HepG2 (cell line): ENCODE measurements around the gene TACC3. TPM values are rescaled to one million over a fixed set of nuclear protein-coding genes. Genes with fewer than 3 reads are reported as not detected.

Experiments used
- AKAP8 ChIP-seq: sonication (generic); formaldehyde crosslinking; IDR thresholded peaks from 2 replicates; pipeline ENCODE4 v1.5.1; 2020; ENCODE audit warnings: mild to moderate bottlenecking, missing genetic modification reagents
- BORCS8-MEF2B ChIP-seq: sonication (generic); formaldehyde crosslinking; IDR thresholded peaks from 2 replicates; pipeline ENCODE4 v1.8.0; 2022; ENCODE audit warnings: mild to moderate bottlenecking, missing genetic modification reagents
- RXRA ChIP-seq: sonication (generic); formaldehyde crosslinking; IDR thresholded peaks from 2 replicates; pipeline ENCODE4 v1.5.1; 2020; ENCODE audit warnings: missing genetic modification reagents
- SALL2 ChIP-seq: sonication (generic); formaldehyde crosslinking; IDR thresholded peaks from 2 replicates; pipeline ENCODE4 v1.8.1; 2023; ENCODE audit warnings: mild to moderate bottlenecking, missing genetic modification reagents, inconsistent platforms
- SUZ12 ChIP-seq: fragments of 150-350 bp; IDR thresholded peaks from 2 replicates; pipeline ENCODE4 v1.6.1; 2014; ENCODE audit warnings: low read depth, low read length
- TOPORS ChIP-seq: sonication (generic); formaldehyde crosslinking; IDR thresholded peaks from 2 replicates; pipeline ENCODE4 v1.8.0; 2023; ENCODE audit warnings: mild to moderate bottlenecking, missing genetic modification reagents
- ZMYM4 ChIP-seq: sonication (generic); formaldehyde crosslinking; IDR thresholded peaks from 2 replicates; pipeline ENCODE4 v1.8.1; 2023; ENCODE audit warnings: mild to moderate bottlenecking, missing genetic modification reagents
- ZNF224 ChIP-seq: sonication (generic); formaldehyde crosslinking; IDR thresholded peaks from 2 replicates; pipeline ENCODE4 v1.5.0; 2020; ENCODE audit warnings: mild to moderate bottlenecking, missing genetic modification reagents
- ZNF430 ChIP-seq: sonication (generic); formaldehyde crosslinking; IDR thresholded peaks from 2 replicates; pipeline ENCODE4 v1.9.0; 2021; ENCODE audit warnings: mild to moderate bottlenecking, missing genetic modification reagents
- ZNF563 ChIP-seq: sonication (generic); formaldehyde crosslinking; IDR thresholded peaks from 2 replicates; pipeline ENCODE4 v1.8.0; 2022; ENCODE audit warnings: mild to moderate bottlenecking, moderate library complexity, missing genetic modification reagents
- ZNF749 ChIP-seq: sonication (generic); formaldehyde crosslinking; IDR thresholded peaks from 2 replicates; pipeline ENCODE4 v1.8.0; 2022; ENCODE audit warnings: mild to moderate bottlenecking, missing genetic modification reagents, moderate library complexity, borderline replicate concordance
- ZNF761 ChIP-seq: sonication (generic); formaldehyde crosslinking; conservative IDR thresholded peaks from 2 replicates; pipeline ENCODE4 v1.4.0; 2020; ENCODE audit warnings: mild to moderate bottlenecking, missing genetic modification reagents
- polyA plus RNA-seq, 8 experiments: library from polyadenylated mRNA; depleted of rRNA in 3 of 8; stranded (reverse) in 7 of 8; unstranded in 1 of 8; fragments of >200 nt; fragmentation: Illumina TruSeq in 4 of 8; extraction: Trizol in 4 of 8; gene quantifications; 2 replicates each; pipeline versions ENCODE4 v1.2.1 to v1.2.3, GENCODE V29; 2011 to 2016; ENCODE audit warnings: low read depth in 4 of 8, missing spikeins in 1 of 8, mixed read lengths in 1 of 8; ENCODE audit not compliant: insufficient read depth in 1 of 8
- total RNA-seq, 5 experiments: library from RNA; depleted of rRNA; stranded (reverse); fragments of >200 nt; fragmentation: Illumina TruSeq; extraction: Trizol; gene quantifications; 2 replicates each; pipeline ENCODE4 v1.2.3, GENCODE V29; 2016; ENCODE audit warnings: low read depth in 1 of 5
- TF ChIP-seq, protein P1 (sequence below): IDR thresholded peaks from 2 replicates; pipeline ENCODE4 v1.6.1; 2016; ENCODE audit warnings: missing genetic modification reagents, missing compliant biosample characterization
- TF ChIP-seq, protein P2 (sequence below): IDR thresholded peaks from 2 replicates; pipeline ENCODE4 v1.6.1; 2016; ENCODE audit warnings: low read depth
- TF ChIP-seq, protein P3 (sequence below): sonication (generic); formaldehyde crosslinking; IDR thresholded peaks from 2 replicates; pipeline ENCODE4 v1.5.0; 2020; ENCODE audit warnings: missing genetic modification reagents
- TF ChIP-seq, protein P4 (sequence below), 2 experiments: sonication (generic) in 1 of 2; formaldehyde crosslinking in 1 of 2; IDR thresholded peaks; 2 replicates each; pipeline versions ENCODE4 v1.4.0 to v1.6.1; 2018 to 2020; ENCODE audit warnings: missing genetic modification reagents in 2 of 2, borderline replicate concordance in 1 of 2, low read depth in 1 of 2, mild to moderate bottlenecking in 1 of 2, missing biosample characterization in 1 of 2
- TF ChIP-seq, protein P5 (sequence below): sonication (generic); formaldehyde crosslinking; IDR thresholded peaks from 2 replicates; pipeline ENCODE4 v1.4.0; 2020; ENCODE audit warnings: missing genetic modification reagents
- TF ChIP-seq, protein P6 (sequence below): sonication (generic); formaldehyde crosslinking; conservative IDR thresholded peaks from 2 replicates; pipeline ENCODE4 v1.8.0; 2022; ENCODE audit warnings: missing genetic modification reagents

Gene TACC3
- total and polyA plus RNA-seq, 2 of the 13 experiments (the other 11 are each of a cell fraction or from before 2014, with no cell fraction given) = 20.3 to 21.2 TPM

DNA sequence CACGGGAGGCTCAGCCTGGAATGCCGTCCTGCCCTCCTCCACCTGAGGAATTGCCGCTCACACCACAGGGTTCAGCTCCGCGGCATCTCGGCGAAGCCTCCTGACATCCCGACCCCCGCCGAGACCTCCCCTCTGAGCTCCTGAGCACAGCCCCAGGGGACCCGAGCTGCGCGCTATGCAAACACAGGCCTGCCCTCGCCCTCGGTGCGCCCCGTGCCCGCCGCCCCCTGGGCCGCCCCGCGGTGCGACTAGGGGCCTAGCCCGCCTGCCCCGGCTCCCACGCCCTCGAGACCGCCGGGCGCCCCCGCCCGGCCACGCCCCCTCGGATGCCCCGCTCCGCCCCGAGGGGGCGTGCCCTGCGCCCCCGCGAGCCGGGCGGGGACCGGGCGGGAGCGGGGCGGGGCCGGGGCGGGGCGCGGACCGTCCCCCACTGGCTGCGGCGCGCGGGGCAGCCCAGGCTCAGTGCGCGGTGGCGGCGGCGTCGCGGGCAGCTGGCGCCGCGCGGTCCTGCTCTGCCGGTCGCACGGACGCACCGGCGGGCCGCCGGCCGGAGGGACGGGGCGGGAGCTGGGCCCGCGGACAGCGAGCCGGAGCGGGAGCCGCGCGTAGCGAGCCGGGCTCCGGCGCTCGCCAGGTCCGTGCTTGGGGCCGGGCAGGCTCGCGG lies 71.6 kb downstream of the TACC3 start, which contains the start of gene FGFR3 (continued):
- TF ChIP-seq, protein P1, sequence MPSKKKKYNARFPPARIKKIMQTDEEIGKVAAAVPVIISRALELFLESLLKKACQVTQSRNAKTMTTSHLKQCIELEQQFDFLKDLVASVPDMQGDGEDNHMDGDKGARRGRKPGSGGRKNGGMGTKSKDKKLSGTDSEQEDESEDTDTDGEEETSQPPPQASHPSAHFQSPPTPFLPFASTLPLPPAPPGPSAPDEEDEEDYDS (CRISPR knock-in tag) = no peak
- TF ChIP-seq RXRA (CRISPR knock-in tag) (0 out of 2 replicates have a peak, but pooled peaks have one; percentile 54), TOPORS (no peak), AKAP8 (CRISPR knock-in tag) (no peak), ZNF430 (CRISPR knock-in tag) (no peak), SALL2 (CRISPR knock-in tag) (peak; percentile 38), ZNF761 (CRISPR knock-in tag) (no peak), ZNF563 (CRISPR knock-in tag) (peak; percentile 43; the same call in 1 of the 2 replicates), BORCS8-MEF2B (CRISPR knock-in tag) (no peak; the same call in 1 of the 2 replicates), ZNF224 (CRISPR knock-in tag) (0 out of 2 replicates have a peak, but pooled peaks have one; percentile 60), ZMYM4 (peak; percentile 6; the same call in 1 of the 2 replicates), ZNF749 (CRISPR knock-in tag) (0 out of 2 replicates have a peak, but pooled peaks have one; percentile 47), SUZ12 (no peak)
- TF ChIP-seq, protein P2, sequence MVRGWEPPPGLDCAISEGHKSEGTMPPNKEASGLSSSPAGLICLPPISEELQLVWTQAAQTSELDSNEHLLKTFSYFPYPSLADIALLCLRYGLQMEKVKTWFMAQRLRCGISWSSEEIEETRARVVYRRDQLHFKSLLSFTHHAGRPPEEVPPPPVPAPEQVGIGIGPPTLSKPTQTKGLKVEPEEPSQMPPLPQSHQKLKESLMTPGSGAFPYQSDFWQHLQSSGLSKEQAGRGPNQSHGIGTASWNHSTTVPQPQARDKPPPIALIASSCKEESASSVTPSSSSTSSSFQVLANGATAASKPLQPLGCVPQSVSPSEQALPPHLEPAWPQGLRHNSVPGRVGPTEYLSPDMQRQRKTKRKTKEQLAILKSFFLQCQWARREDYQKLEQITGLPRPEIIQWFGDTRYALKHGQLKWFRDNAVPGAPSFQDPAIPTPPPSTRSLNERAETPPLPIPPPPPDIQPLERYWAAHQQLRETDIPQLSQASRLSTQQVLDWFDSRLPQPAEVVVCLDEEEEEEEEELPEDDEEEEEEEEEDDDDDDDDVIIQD (CRISPR knock-in tag) = no peak
- TF ChIP-seq, protein P3, sequence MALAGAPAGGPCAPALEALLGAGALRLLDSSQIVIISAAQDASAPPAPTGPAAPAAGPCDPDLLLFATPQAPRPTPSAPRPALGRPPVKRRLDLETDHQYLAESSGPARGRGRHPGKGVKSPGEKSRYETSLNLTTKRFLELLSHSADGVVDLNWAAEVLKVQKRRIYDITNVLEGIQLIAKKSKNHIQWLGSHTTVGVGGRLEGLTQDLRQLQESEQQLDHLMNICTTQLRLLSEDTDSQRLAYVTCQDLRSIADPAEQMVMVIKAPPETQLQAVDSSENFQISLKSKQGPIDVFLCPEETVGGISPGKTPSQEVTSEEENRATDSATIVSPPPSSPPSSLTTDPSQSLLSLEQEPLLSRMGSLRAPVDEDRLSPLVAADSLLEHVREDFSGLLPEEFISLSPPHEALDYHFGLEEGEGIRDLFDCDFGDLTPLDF (CRISPR knock-in tag) = no peak
- TF ChIP-seq, protein P4, sequence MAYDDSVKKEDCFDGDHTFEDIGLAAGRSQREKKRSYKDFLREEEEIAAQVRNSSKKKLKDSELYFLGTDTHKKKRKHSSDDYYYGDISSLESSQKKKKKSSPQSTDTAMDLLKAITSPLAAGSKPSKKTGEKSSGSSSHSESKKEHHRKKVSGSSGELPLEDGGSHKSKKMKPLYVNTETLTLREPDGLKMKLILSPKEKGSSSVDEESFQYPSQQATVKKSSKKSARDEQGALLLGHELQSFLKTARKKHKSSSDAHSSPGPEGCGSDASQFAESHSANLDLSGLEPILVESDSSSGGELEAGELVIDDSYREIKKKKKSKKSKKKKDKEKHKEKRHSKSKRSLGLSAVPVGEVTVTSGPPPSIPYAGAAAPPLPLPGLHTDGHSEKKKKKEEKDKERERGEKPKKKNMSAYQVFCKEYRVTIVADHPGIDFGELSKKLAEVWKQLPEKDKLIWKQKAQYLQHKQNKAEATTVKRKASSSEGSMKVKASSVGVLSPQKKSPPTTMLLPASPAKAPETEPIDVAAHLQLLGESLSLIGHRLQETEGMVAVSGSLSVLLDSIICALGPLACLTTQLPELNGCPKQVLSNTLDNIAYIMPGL (CRISPR knock-in tag; IDR thresholded peaks at IDR 0.05; ENCODE audit: borderline replicate concordance in 1 of 2, low read depth in 1 of 2) = no peak
- TF ChIP-seq, protein P5, sequence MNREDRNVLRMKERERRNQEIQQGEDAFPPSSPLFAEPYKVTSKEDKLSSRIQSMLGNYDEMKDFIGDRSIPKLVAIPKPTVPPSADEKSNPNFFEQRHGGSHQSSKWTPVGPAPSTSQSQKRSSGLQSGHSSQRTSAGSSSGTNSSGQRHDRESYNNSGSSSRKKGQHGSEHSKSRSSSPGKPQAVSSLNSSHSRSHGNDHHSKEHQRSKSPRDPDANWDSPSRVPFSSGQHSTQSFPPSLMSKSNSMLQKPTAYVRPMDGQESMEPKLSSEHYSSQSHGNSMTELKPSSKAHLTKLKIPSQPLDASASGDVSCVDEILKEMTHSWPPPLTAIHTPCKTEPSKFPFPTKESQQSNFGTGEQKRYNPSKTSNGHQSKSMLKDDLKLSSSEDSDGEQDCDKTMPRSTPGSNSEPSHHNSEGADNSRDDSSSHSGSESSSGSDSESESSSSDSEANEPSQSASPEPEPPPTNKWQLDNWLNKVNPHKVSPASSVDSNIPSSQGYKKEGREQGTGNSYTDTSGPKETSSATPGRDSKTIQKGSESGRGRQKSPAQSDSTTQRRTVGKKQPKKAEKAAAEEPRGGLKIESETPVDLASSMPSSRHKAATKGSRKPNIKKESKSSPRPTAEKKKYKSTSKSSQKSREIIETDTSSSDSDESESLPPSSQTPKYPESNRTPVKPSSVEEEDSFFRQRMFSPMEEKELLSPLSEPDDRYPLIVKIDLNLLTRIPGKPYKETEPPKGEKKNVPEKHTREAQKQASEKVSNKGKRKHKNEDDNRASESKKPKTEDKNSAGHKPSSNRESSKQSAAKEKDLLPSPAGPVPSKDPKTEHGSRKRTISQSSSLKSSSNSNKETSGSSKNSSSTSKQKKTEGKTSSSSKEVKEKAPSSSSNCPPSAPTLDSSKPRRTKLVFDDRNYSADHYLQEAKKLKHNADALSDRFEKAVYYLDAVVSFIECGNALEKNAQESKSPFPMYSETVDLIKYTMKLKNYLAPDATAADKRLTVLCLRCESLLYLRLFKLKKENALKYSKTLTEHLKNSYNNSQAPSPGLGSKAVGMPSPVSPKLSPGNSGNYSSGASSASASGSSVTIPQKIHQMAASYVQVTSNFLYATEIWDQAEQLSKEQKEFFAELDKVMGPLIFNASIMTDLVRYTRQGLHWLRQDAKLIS = no peak
- TF ChIP-seq, protein P6, sequence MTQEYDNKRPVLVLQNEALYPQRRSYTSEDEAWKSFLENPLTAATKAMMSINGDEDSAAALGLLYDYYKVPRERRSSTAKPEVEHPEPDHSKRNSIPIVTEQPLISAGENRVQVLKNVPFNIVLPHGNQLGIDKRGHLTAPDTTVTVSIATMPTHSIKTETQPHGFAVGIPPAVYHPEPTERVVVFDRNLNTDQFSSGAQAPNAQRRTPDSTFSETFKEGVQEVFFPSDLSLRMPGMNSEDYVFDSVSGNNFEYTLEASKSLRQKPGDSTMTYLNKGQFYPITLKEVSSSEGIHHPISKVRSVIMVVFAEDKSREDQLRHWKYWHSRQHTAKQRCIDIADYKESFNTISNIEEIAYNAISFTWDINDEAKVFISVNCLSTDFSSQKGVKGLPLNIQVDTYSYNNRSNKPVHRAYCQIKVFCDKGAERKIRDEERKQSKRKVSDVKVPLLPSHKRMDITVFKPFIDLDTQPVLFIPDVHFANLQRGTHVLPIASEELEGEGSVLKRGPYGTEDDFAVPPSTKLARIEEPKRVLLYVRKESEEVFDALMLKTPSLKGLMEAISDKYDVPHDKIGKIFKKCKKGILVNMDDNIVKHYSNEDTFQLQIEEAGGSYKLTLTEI (CRISPR knock-in tag) = no peak
